Measurements from ENCODE around the gene NECAB2. TPM values are rescaled to one million over a fixed set of nuclear protein-coding genes. Genes with fewer than 3 reads are reported as not detected.
A peak's percentile ranks its signal among the peaks of the same experiment; 100 is the strongest.

Gene NECAB2
- total RNA-seq, 2 donors from 2014 or later = not detected

GRCh38 chr16:83951544-83951943, 16.5 kb upstream of the NECAB2 start:
- H3K9me3 ChIP-seq (ENCODE audit: control insufficient read depth, low read length, poor library complexity, severe bottlenecking) = no peaks in the 10 kb centered on the region
- Mint-ChIP-seq H3K27ac (no peak overlapping the region), H3K27me3 (peaks cover 28% of the 10 kb centered on the region), H3K4me1 (peaks cover 2% of the 10 kb centered on the region), H3K4me3 (no peak overlapping the region), H3K36me3 (ENCODE audit: low read depth) (no peaks in the 10 kb centered on the region)
- DNase-seq (no peak), ATAC-seq (no peak)

- H3K9me3 ChIP-seq (ENCODE audit: control insufficient read depth, low read length, poor library complexity, severe bottlenecking) = no peaks in the 10 kb centered on the region
- Mint-ChIP-seq H3K27ac (no peak overlapping the region), H3K27me3 (peaks cover 28% of the 10 kb centered on the region), H3K4me3 (no peak overlapping the region), H3K36me3 (ENCODE audit: low read depth) (no peaks in the 10 kb centered on the region), H3K4me1 (peaks cover 2% of the 10 kb centered on the region)
- DNase-seq (no peak), ATAC-seq (no peak)
Measured at GRCh38 chr16:83952587-83952939, 15.5 kb upstream of the NECAB2 start.

GRCh38 chr16:83952940-83953795, 14.9 kb upstream of the NECAB2 start, which contains the start of gene OSGIN1:
OSGIN1 (plus strand) TSS chr16:83953240; CDS start chr16:83957672, 4,432 bp downstream.
- DNase-seq = no peak
- H3K27me3 Mint-ChIP-seq = peaks cover 28% of the 10 kb centered on the region
- H3K4me3 Mint-ChIP-seq = peak within 1 kb of the TSS; percentile 50
- peaks cover 2% of the 10 kb centered on the region for H3K4me1 Mint-ChIP-seq
- no peaks in the 10 kb centered on the region for H3K36me3 Mint-ChIP-seq (ENCODE audit: low read depth)
- no peak within 1 kb of the TSS for H3K27ac Mint-ChIP-seq
- ATAC-seq = peak; percentile 71
- H3K9me3 ChIP-seq (ENCODE audit: control insufficient read depth, low read length, poor library complexity, severe bottlenecking) = no peaks in the 10 kb centered on the region

GRCh38 chr16:83953796-83954576, 14.1 kb upstream of the NECAB2 start:
- Mint-ChIP-seq H3K27me3 (peaks cover 28% of the 10 kb centered on the region), H3K4me1 (peaks cover 2% of the 10 kb centered on the region), H3K4me3 (peak overlapping the region; percentile 41), H3K36me3 (ENCODE audit: low read depth) (no peaks in the 10 kb centered on the region), H3K27ac (no peak overlapping the region)
- DNase-seq (no peak), ATAC-seq (peak; percentile 36)
- no peaks in the 10 kb centered on the region for H3K9me3 ChIP-seq (ENCODE audit: control insufficient read depth, low read length, poor library complexity, severe bottlenecking)

- Mint-ChIP-seq H3K36me3 (ENCODE audit: low read depth) (no peaks in the 10 kb centered on the region), H3K27me3 (peaks cover 28% of the 10 kb centered on the region), H3K4me3 (peak overlapping the region; percentile 41), H3K27ac (no peak overlapping the region), H3K4me1 (peaks cover 2% of the 10 kb centered on the region)
- DNase-seq (no peak), ATAC-seq (no peak)
- H3K9me3 ChIP-seq (ENCODE audit: control insufficient read depth, low read length, poor library complexity, severe bottlenecking) = no peaks in the 10 kb centered on the region
Measured at GRCh38 chr16:83954577-83955016, 13.4 kb upstream of the NECAB2 start.

GRCh38 chr16:83955218-83956130, 12.6 kb upstream of the NECAB2 start:
- Mint-ChIP-seq H3K27ac (no peak overlapping the region), H3K36me3 (ENCODE audit: low read depth) (peaks cover 2% of the 10 kb centered on the region), H3K4me3 (no peak overlapping the region), H3K4me1 (peaks cover 2% of the 10 kb centered on the region), H3K27me3 (peaks cover 28% of the 10 kb centered on the region)
- H3K9me3 ChIP-seq (ENCODE audit: control insufficient read depth, low read length, poor library complexity, severe bottlenecking) = no peaks in the 10 kb centered on the region
- ATAC-seq (no peak), DNase-seq (no peak)

- peaks cover 2% of the 10 kb centered on the region for H3K36me3 Mint-ChIP-seq (ENCODE audit: low read depth)
- ATAC-seq (peak; percentile 73), DNase-seq (peak; percentile 42 to 65 (median 49))
- H3K27ac Mint-ChIP-seq = no peak overlapping the region
- no peaks in the 10 kb centered on the region for H3K9me3 ChIP-seq (ENCODE audit: control insufficient read depth, low read length, poor library complexity, severe bottlenecking)
- no peak overlapping the region for H3K4me3 Mint-ChIP-seq
- H3K4me1 Mint-ChIP-seq = peaks cover 2% of the 10 kb centered on the region
- H3K27me3 Mint-ChIP-seq = peaks cover 28% of the 10 kb centered on the region
Measured at GRCh38 chr16:83956336-83957289, 11.4 kb upstream of the NECAB2 start.

- peaks cover 2% of the 10 kb centered on the region for H3K4me1 Mint-ChIP-seq
- H3K36me3 Mint-ChIP-seq (ENCODE audit: low read depth) = peaks cover 2% of the 10 kb centered on the region
- H3K4me3 Mint-ChIP-seq = no peak overlapping the region
- DNase-seq = no peak
- no peak overlapping the region for H3K27ac Mint-ChIP-seq
- no peak for ATAC-seq
- H3K9me3 ChIP-seq (ENCODE audit: control insufficient read depth, low read length, poor library complexity, severe bottlenecking) = no peaks in the 10 kb centered on the region
- H3K27me3 Mint-ChIP-seq = peaks cover 28% of the 10 kb centered on the region
Measured at GRCh38 chr16:83957296-83957855, 10.7 kb upstream of the NECAB2 start.

- Mint-ChIP-seq H3K36me3 (ENCODE audit: low read depth) (peaks cover 2% of the 10 kb centered on the region), H3K4me3 (no peak overlapping the region), H3K27ac (no peak overlapping the region), H3K4me1 (no peaks in the 10 kb centered on the region), H3K27me3 (peaks cover 28% of the 10 kb centered on the region)
- DNase-seq (no peak), ATAC-seq (no peak)
- H3K9me3 ChIP-seq (ENCODE audit: control insufficient read depth, low read length, poor library complexity, severe bottlenecking) = no peaks in the 10 kb centered on the region
Measured at GRCh38 chr16:83958137-83958845, 9.8 kb upstream of the NECAB2 start.

GRCh38 chr16:83958846-83959565, 9.0 kb upstream of the NECAB2 start:
- H3K27ac Mint-ChIP-seq = no peak overlapping the region
- H3K4me1 Mint-ChIP-seq = no peaks in the 10 kb centered on the region

More at GRCh38 chr16:83958846-83959565, 9.0 kb upstream of the NECAB2 start:
- peaks cover 25% of the 10 kb centered on the region for H3K27me3 Mint-ChIP-seq
- H3K4me3 Mint-ChIP-seq = no peak overlapping the region
- H3K36me3 Mint-ChIP-seq (ENCODE audit: low read depth) = peaks cover 2% of the 10 kb centered on the region
- no peak for ATAC-seq
- no peaks in the 10 kb centered on the region for H3K9me3 ChIP-seq (ENCODE audit: control insufficient read depth, low read length, poor library complexity, severe bottlenecking)
- DNase-seq = no peak

Measured in T-helper 17 cell (primary cell).